Upper lobe of left lung (tissue), 6 donors: ENCODE measurements around the gene FRAS1. TPM values are rescaled to one million over a fixed set of nuclear protein-coding genes. Genes with fewer than 3 reads are reported as not detected.
"Not testable (repeated sequence)": the region's sequence is repeated elsewhere in the genome, so short reads cannot be mapped to it uniquely, and the experiment has no call there.

Source experiments
- ATAC-seq, 2 donors: fragments of 200-7000 bp; cut with Tn5 transposase; one replicate each; pipeline ENCODE4 v1.9.1; 2022; ENCODE audit warnings: mild to moderate bottlenecking in 2 of 2, moderate library complexity in 2 of 2; ENCODE audit not compliant: low FRiP score in 2 of 2
- DNase-seq, 2 donors: peaks; one replicate each; pipeline ENCODE4 v3.0.0-alpha.2; 2019 to 2020
- H3K27ac ChIP-seq, 4 donors: fragments of 200-600 bp; sonication (generic); one replicate each; pipeline ENCODE4 v1.5.1; 2016 to 2019
- H3K27me3 ChIP-seq, 4 donors: fragments of 200-600 bp; sonication (generic); one replicate each; pipeline ENCODE4 v1.5.1; 2017 to 2019
- H3K36me3 ChIP-seq, 4 donors: fragments of 200-600 bp; sonication (generic); one replicate each; pipeline ENCODE4 v1.5.1; 2016 to 2019
- H3K4me1 ChIP-seq, 4 donors: fragments of 200-600 bp; sonication (generic); one replicate each; pipeline ENCODE4 v1.5.1; 2018 to 2019
- H3K4me3 ChIP-seq, 4 donors: fragments of 200-600 bp; sonication (generic); one replicate each; pipeline ENCODE4 v1.5.1; 2017 to 2019; ENCODE audit warnings: mild to moderate bottlenecking in 2 of 4, moderate library complexity in 1 of 4
- H3K9me3 ChIP-seq, 4 donors: fragments of 200-600 bp; sonication (generic); one replicate each; pipeline ENCODE4 v1.5.1; 2018 to 2019
- CTCF ChIP-seq, 6 experiments: fragments of 450-650 bp in 4 of 6; fragments of 200-600 bp in 2 of 6; sonication (generic) in 2 of 6; IDR thresholded peaks; one replicate each; pipeline ENCODE4 v1.5.1; 2016 to 2019; ENCODE audit warnings: antibody characterized with exemption in 6 of 6
- EP300 ChIP-seq, 4 donors: sonication (generic); formaldehyde crosslinking; IDR thresholded peaks; one replicate each; pipeline ENCODE4 v1.5.1; 2017; ENCODE audit warnings: antibody characterized with exemption in 4 of 4, control low read depth in 2 of 4
- POLR2A ChIP-seq, 4 donors: fragments of 450-650 bp; IDR thresholded peaks; one replicate each; pipeline ENCODE4 v1.5.1; 2016 to 2017; ENCODE audit warnings: antibody characterized with exemption in 4 of 4, mild to moderate bottlenecking in 2 of 4
- POLR2AphosphoS5 ChIP-seq, 2 donors: sonication (generic); formaldehyde crosslinking; IDR thresholded peaks; one replicate each; pipeline ENCODE4 v1.5.1; 2017; ENCODE audit warnings: antibody characterized with exemption in 2 of 2
- WGBS, 2 donors: methylation state at CpG; one replicate each; pipeline ENCODE4 v1.1.5; 2017 to 2018; 5-methylcytosine and 5-hydroxymethylcytosine counted together
- total RNA-seq, 6 donors: library from RNA; depleted of rRNA in 4 of 6; stranded (reverse); fragments of >200 nt in 4 of 6; gene quantifications; one replicate each; pipeline versions ENCODE4 v1.1.0 to v1.2.1, GENCODE V29; 2016 to 2021
- donor health status: DM: no; HTN: no; CAD: no; lungs with moderate emphysema.
- donor health status: DM: no; HTN: yes; CAD: no; lungs with severe emphysema.

FRAS1 gene
- total RNA-seq, 6 donors from 2014 or later: 3.9 to 11.2 (median 6.7) TPM

DNA sequence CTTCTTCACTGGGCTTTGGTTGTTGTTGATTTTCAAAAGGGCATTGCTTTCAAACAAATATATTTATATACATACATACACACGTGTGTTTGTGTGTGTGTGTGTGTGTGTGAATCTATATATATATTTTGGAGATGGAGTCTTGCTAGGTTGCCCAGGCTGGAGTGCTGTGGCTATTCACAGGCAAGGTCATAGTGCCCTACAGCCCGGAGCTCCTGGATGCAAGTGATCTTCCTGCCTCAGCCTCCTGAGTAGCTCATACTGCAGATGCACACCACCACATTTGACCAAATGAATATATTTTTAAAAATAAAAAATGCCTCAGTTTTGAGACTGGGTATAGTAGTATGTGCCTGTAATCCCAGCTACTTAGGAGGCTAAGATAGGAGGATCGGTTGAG is 34.4 kb downstream of the FRAS1 start:
- Histone ChIP-seq H3K9me3 (no peaks in the 10 kb centered on the region), H3K27ac (no peak overlapping the region), H3K36me3 (no peaks in the 10 kb centered on the region), H3K27me3 (no peaks in the 10 kb centered on the region), H3K4me3 (no peak overlapping the region), H3K4me1 (no peaks in the 10 kb centered on the region)
- TF ChIP-seq POLR2AphosphoS5 (IDR thresholded peaks at IDR 0.05): no peak
- no peak for TF ChIP-seq CTCF (IDR thresholded peaks at IDR 0.05)
- WGBS, 2 donors: 90 to 100% methylated on average over 3 of the region's 3 CpGs
- DNase-seq (no peak), ATAC-seq (no peak)

DNA sequence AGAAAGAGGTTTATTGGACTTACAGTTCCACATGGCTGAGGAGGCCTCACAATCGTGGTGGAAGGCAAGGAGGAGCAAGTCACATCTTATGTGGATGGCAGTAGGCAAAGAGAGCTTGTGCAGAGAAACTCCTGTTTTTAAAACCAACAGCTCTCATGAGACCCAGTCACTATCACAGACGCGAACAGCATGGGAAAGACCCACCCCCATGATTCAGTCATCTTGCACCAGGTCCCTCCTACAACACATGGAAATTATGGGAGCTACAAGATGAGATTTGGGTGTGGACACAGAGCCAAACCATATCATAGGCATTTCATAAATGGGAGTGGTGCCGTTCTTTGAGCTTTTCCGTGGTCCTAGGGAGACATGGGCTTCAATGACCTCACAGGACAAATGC is 35.2 kb downstream of the FRAS1 start:
- not testable (repeated sequence) for H3K27ac ChIP-seq, H3K9me3 ChIP-seq, ATAC-seq, H3K4me3 ChIP-seq, H3K27me3 ChIP-seq, H3K4me1 ChIP-seq, H3K36me3 ChIP-seq, DNase-seq
- WGBS, 2 donors: 88 to 93% methylated on average over 5 of the region's 5 CpGs

- H3K27me3 ChIP-seq: no peaks in the 10 kb centered on the region
- no peaks in the 10 kb centered on the region for H3K9me3 ChIP-seq
- no peaks in the 10 kb centered on the region for H3K4me1 ChIP-seq
- DNase-seq (no peak), ATAC-seq (no peak)
- H3K4me3 ChIP-seq: no peak overlapping the region
- H3K36me3 ChIP-seq: no peaks in the 10 kb centered on the region
- TF ChIP-seq EP300 (IDR thresholded peaks at IDR 0.05): no peak
- no peak for TF ChIP-seq POLR2A (IDR thresholded peaks at IDR 0.05)
- TF ChIP-seq CTCF (IDR thresholded peaks at IDR 0.05): no peak
- no peak for TF ChIP-seq POLR2AphosphoS5 (IDR thresholded peaks at IDR 0.05)
- H3K27ac ChIP-seq: no peak overlapping the region
Observed at GRCh38 chr4:78092850-78093249, 35.7 kb downstream of the FRAS1 start.

GRCh38 chr4:78095081-78095480 is 38.0 kb downstream of the FRAS1 start:
- DNase-seq (no peak), ATAC-seq (no peak)
- Histone ChIP-seq H3K4me3 (no peak overlapping the region), H3K27ac (no peak overlapping the region), H3K4me1 (peaks cover 0 to 8% (median 0%) of the 10 kb centered on the region in 4 donors), H3K9me3 (no peaks in the 10 kb centered on the region), H3K27me3 (no peaks in the 10 kb centered on the region), H3K36me3 (no peaks in the 10 kb centered on the region)
- TF ChIP-seq EP300 (IDR thresholded peaks at IDR 0.05): no peak
- no peak for TF ChIP-seq CTCF (IDR thresholded peaks at IDR 0.05)
- no peak for TF ChIP-seq POLR2A (IDR thresholded peaks at IDR 0.05)
- TF ChIP-seq POLR2AphosphoS5 (IDR thresholded peaks at IDR 0.05): no peak
- 75 to 77% methylated on average over 2 of the region's 2 CpGs for WGBS, 2 donors

GRCh38 chr4:78099058-78099457 is 41.9 kb downstream of the FRAS1 start:
- H3K4me3 ChIP-seq: no peak overlapping the region
- no peaks in the 10 kb centered on the region for H3K9me3 ChIP-seq
- WGBS, 2 donors: 78 to 83% methylated on average over 3 of the region's 3 CpGs
- peaks cover 0 to 12% (median 3%) of the 10 kb centered on the region in 4 donors for H3K4me1 ChIP-seq
- ATAC-seq (no peak), DNase-seq (no peak)
- TF ChIP-seq POLR2AphosphoS5 (IDR thresholded peaks at IDR 0.05): no peak
- TF ChIP-seq POLR2A (IDR thresholded peaks at IDR 0.05): no peak
- TF ChIP-seq EP300 (IDR thresholded peaks at IDR 0.05): no peak
- no peak for TF ChIP-seq CTCF (IDR thresholded peaks at IDR 0.05)
- H3K27me3 ChIP-seq: no peaks in the 10 kb centered on the region
- H3K36me3 ChIP-seq: no peaks in the 10 kb centered on the region
- no peak overlapping the region for H3K27ac ChIP-seq
